ENCODE data around the gene FSD2. TPM values are rescaled to one million over a fixed set of nuclear protein-coding genes. Genes with fewer than 3 reads are reported as not detected.
A peak's percentile ranks its signal among the peaks of the same experiment; 100 is the strongest.

The FSD2 gene
- total and polyA plus RNA-seq, 10 of the 15 experiments (the other 5 are each of a cell fraction or from before 2014, with no cell fraction given) = under 0.01 to 0.39 (median 0.07) TPM; not detected in 3

DNA sequence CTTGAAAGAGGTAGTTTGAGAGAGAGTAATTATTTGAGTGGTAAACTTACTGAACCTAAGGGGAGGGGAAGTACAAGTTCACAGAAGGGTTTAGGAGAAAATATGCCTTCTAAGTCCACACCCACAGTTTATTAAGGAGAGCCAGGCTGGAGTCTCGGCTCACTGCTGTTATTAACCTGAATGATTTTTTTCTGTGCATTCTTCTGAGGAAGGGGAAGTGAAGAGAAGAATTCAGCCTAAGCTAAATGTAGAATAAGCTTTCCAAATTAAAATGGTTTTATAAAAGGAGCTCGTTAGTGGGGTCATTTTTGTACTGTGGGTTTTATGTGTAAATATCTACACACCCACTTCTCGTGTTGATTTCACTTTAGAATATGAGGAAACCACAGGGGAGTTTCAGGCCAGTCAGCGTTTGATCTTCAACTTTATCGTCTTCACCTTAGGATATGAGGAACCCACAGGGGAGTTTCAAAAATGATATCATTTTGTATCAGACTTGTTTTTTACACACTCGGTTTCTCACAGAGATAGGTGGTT lies 5.1 kb upstream of the FSD2 start (continued):
- peak; percentile 93 for TF ChIP-seq MTA2 (IDR thresholded peaks at IDR 0.05; ENCODE audit: low read depth)
- TF ChIP-seq MTA3 (IDR thresholded peaks at IDR 0.05; ENCODE audit: borderline replicate concordance, low read length) = peak; percentile 70; the same call in 1 of the 2 replicates
- TF ChIP-seq, protein P1, sequence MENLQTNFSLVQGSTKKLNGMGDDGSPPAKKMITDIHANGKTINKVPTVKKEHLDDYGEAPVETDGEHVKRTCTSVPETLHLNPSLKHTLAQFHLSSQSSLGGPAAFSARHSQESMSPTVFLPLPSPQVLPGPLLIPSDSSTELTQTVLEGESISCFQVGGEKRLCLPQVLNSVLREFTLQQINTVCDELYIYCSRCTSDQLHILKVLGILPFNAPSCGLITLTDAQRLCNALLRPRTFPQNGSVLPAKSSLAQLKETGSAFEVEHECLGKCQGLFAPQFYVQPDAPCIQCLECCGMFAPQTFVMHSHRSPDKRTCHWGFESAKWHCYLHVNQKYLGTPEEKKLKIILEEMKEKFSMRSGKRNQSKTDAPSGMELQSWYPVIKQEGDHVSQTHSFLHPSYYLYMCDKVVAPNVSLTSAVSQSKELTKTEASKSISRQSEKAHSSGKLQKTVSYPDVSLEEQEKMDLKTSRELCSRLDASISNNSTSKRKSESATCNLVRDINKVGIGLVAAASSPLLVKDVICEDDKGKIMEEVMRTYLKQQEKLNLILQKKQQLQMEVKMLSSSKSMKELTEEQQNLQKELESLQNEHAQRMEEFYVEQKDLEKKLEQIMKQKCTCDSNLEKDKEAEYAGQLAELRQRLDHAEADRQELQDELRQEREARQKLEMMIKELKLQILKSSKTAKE (IDR thresholded peaks at IDR 0.05; ENCODE audit: low read depth, poor library complexity, severe bottlenecking) = peak; percentile 81
- no peak for TF ChIP-seq MYB (IDR thresholded peaks at IDR 0.05; ENCODE audit: borderline replicate concordance, low read depth, low read length)
- TF ChIP-seq MEF2A (IDR thresholded peaks at IDR 0.05; ENCODE audit: insufficient read depth, low read depth, low read length) = peak; percentile 75
- TF ChIP-seq, protein P2, sequence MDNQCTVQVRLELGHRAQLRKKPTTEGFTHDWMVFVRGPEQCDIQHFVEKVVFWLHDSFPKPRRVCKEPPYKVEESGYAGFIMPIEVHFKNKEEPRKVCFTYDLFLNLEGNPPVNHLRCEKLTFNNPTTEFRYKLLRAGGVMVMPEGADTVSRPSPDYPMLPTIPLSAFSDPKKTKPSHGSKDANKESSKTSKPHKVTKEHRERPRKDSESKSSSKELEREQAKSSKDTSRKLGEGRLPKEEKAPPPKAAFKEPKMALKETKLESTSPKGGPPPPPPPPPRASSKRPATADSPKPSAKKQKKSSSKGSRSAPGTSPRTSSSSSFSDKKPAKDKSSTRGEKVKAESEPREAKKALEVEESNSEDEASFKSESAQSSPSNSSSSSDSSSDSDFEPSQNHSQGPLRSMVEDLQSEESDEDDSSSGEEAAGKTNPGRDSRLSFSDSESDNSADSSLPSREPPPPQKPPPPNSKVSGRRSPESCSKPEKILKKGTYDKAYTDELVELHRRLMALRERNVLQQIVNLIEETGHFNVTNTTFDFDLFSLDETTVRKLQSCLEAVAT (IDR thresholded peaks at IDR 0.05) = no peak
- TF ChIP-seq NFIC (IDR thresholded peaks at IDR 0.05; ENCODE audit: low read depth, low read length) = peak; percentile 93
- peak; percentile 50 for TF ChIP-seq DPF2 (IDR thresholded peaks at IDR 0.05)
- TF ChIP-seq, protein P3, sequence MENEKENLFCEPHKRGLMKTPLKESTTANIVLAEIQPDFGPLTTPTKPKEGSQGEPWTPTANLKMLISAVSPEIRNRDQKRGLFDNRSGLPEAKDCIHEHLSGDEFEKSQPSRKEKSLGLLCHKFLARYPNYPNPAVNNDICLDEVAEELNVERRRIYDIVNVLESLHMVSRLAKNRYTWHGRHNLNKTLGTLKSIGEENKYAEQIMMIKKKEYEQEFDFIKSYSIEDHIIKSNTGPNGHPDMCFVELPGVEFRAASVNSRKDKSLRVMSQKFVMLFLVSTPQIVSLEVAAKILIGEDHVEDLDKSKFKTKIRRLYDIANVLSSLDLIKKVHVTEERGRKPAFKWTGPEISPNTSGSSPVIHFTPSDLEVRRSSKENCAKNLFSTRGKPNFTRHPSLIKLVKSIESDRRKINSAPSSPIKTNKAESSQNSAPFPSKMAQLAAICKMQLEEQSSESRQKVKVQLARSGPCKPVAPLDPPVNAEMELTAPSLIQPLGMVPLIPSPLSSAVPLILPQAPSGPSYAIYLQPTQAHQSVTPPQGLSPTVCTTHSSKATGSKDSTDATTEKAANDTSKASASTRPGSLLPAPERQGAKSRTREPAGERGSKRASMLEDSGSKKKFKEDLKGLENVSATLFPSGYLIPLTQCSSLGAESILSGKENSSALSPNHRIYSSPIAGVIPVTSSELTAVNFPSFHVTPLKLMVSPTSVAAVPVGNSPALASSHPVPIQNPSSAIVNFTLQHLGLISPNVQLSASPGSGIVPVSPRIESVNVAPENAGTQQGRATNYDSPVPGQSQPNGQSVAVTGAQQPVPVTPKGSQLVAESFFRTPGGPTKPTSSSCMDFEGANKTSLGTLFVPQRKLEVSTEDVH (IDR thresholded peaks at IDR 0.05; ENCODE audit: low read depth, partially characterized antibody) = peak; percentile 31
- no peak for TF ChIP-seq RCOR1 (conservative IDR thresholded peaks at IDR 0.05; ENCODE audit: low read depth, low read length)
- peak; percentile 45; the same call in 1 of the 2 replicates for TF ChIP-seq BCL11A (IDR thresholded peaks at IDR 0.05; ENCODE audit: low read depth, low read length)
- peak; percentile 82; the same call in 1 of the 2 replicates for TF ChIP-seq CBFB (IDR thresholded peaks at IDR 0.05; ENCODE audit: low read depth)
- TF ChIP-seq BMI1 (IDR thresholded peaks at IDR 0.05; ENCODE audit: borderline replicate concordance) = peak; percentile 16; the same call in 1 of the 2 replicates
- TF ChIP-seq ZBED1 (IDR thresholded peaks at IDR 0.05; ENCODE audit: borderline replicate concordance) = peak; percentile 80; the same call in 1 of the 2 replicates
- peak; percentile 59 to 71; a peak in 3 of 4 replicates for TF ChIP-seq BHLHE40 (IDR thresholded peaks at IDR 0.05; ENCODE audit: borderline replicate concordance in 1 of 2, low read depth in 2 of 2, low read length in 1 of 2)
- TF ChIP-seq, protein P4, sequence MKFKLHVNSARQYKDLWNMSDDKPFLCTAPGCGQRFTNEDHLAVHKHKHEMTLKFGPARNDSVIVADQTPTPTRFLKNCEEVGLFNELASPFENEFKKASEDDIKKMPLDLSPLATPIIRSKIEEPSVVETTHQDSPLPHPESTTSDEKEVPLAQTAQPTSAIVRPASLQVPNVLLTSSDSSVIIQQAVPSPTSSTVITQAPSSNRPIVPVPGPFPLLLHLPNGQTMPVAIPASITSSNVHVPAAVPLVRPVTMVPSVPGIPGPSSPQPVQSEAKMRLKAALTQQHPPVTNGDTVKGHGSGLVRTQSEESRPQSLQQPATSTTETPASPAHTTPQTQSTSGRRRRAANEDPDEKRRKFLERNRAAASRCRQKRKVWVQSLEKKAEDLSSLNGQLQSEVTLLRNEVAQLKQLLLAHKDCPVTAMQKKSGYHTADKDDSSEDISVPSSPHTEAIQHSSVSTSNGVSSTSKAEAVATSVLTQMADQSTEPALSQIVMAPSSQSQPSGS (IDR thresholded peaks at IDR 0.05; ENCODE audit: low read length) = peak; percentile 92
- TF ChIP-seq CREM (IDR thresholded peaks at IDR 0.05; ENCODE audit: low read depth) = peak; percentile 72

Measured in GM12878 (cell line).